Bronchus fibroblast of lung (primary cell): Measurements from ENCODE around the gene WNK2. TPM values are rescaled to one million over a fixed set of nuclear protein-coding genes. Genes with fewer than 3 reads are reported as not detected.

ENCODE experiments used
- total RNA-seq: library from RNA; depleted of rRNA; stranded (reverse); fragments of >200 nt; gene quantifications from 2 replicates; pipeline ENCODE4 v1.2.3, GENCODE V29; 2015

The WNK2 gene
- total RNA-seq: under 0.01 TPM in 1 of 2 replicates, not detected in the other

GRCh38 chr9:93183663-93184431 lies at the start of gene WNK2:
Gene WNK2, plus strand, starts transcription at chr9:93184139. Its CDS starts 791 bp downstream, at chr9:93184930.

Other genes with a start within 250 kb of the WNK2 start
- not detected in 2 replicates for gene FGD3, start 236.6 kb upstream of the WNK2 start, total RNA-seq
- 4.7 and 5.6 TPM in 2 replicates for gene SUSD3, start 125.4 kb upstream of the WNK2 start, total RNA-seq
- 128 and 129 TPM in 2 replicates for gene CARD19, start 87.9 kb upstream of the WNK2 start, total RNA-seq
- 48.9 and 52.2 TPM in 2 replicates for gene NINJ1, start 49.9 kb upstream of the WNK2 start, total RNA-seq